Activated naive CD4-positive, alpha-beta T cell treated with Interleukin-2 at 50 U/mL for 16 hours (primary cell): Measurements from ENCODE around the gene ANKRD29.
"Not testable (repeated sequence)": the region's sequence is repeated elsewhere in the genome, so short reads cannot be mapped to it uniquely, and the experiment has no call there.

Source experiments
- DNase-seq: peaks from one replicate; pipeline ENCODE4 v3.0.0-alpha.2; 2020

ANKRD29 gene

DNA sequence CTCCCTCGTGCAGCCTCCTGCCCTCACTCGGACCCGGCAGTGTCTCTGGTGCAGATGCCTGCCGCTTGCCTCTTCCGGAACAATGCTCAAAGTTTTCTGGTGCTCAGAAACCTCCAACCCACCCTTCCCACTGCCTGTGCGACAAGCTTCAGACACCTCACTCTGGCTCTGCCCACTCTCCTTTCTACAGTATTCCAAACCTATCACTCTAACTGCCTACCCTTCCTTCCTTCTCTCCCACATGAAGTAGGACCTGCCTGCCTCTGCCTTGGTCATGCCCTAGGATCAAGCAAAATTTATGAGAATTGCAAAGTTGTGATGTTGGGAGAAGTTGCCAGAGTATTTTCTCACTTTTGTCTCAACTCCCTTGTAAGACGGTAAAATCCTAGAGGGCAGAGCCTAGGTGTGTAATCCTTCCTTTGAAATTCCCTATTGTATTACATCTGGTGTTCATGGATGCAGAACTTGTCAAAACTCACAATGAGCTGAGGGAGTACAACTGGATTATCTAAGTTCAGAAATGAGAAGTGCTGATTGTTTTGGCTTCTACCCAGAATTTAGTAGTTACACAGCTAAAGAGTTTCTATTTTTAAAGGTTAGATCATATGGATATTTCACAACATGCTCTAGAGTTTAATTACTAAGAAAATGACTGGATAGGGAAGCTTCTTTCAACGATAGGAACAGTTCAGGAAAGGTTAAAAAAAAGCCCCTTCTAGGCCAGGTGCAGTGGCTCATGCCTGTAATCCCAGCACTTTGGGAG lies 83.6 kb downstream of the ANKRD29 start:
- DNase-seq, result no peak

DNA sequence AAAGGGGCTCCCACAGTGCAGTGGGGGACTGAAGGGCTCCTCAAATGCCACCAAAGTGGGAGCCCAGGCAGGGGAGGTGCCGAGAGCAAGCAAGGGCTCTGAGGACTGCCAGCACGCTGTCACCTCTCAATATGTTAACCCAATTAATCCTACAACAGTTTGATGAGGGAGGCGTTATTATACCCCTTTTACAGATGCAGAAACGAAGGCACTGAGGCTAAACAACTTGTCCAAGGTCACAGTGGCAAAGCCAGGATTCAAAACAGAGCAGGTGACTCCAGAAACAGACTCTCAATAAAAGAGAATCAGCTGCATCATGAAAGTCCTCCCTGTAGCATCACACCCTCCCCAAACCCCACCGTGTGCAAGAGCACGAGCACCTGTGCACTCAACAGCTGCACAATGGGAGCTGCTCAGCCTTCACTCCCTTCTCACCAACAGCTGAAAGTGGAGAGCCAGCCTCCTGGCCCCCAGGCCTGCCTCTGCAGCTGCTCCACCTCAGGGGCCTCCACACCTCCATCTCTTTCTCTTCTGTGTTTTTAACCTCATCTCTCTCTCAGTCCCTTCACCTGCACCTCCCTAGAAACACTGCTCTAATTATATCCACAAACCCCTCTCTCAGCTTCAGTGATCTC lies 84.5 kb downstream of the ANKRD29 start:
- no peak for DNase-seq

DNA sequence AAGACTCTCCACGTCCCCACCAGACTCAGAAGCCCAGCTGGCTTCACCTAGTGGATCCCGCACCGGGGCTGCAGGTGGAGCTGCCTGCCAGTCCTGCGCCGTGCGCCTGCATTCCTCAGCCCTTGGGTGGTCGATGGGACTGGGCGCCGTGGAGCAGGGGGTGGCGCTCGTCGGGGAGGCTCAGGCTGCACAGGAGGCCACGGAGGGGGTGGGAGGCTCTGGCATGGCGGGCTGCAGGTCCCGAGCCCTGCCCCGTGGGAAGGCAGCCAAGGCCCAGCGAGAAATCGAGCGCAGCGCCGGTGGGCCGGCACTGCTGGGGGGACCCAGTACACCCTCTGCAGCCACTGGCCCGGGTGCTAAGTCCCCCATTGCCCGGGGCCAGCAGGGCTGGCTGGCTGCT lies 85.2 kb downstream of the ANKRD29 start:
- DNase-seq, result not testable (repeated sequence)

DNA sequence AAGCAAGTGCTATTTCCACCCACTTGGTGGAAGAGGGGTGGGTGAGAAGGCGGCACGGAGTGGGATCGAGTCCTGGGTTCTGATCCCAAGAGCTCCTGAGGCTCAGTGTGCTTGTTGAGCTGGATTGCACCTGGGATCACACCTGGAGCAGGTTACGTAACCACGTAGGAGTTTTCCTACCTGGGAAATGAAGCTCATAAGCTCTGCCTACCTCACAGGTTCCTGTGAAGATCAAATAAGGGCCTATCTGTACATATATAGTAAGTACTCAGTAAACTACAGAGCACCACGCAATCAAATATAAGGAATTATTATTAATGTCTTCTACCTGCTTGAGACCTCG lies 87.4 kb downstream of the ANKRD29 start:
- no peak for DNase-seq

DNA sequence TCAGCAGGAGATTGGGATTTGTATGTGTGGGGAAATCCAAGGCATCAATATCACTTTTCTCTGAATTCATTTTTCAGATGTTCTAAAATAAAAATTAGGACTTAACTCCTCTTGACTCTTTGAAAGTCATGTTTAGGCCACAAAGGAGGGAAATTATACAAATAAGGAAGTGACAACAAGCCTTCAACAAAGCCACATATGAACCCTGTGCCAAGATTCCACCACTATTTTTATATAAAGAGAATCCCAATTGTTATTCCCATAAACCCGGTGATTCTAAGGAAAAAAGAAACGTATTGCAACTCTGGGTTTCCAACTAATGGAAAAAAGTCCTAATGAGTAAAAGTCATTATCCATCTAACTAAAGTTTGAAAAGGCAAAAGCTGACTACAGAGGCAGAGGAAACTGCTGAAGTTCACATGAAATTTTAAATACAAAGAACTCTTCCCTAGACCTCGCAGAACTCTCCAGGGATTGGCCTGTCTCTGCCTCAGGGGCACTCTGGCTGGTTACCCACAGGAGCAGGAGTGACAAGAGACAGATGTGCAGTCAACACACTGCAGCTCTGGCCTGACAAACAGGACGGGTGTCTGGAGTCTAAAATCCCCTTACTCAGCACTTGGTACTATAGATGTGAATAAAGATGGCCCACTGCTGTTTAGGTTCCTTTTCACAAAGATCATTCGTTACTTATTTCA lies 88.0 kb downstream of the ANKRD29 start:
- no peak for DNase-seq

DNA sequence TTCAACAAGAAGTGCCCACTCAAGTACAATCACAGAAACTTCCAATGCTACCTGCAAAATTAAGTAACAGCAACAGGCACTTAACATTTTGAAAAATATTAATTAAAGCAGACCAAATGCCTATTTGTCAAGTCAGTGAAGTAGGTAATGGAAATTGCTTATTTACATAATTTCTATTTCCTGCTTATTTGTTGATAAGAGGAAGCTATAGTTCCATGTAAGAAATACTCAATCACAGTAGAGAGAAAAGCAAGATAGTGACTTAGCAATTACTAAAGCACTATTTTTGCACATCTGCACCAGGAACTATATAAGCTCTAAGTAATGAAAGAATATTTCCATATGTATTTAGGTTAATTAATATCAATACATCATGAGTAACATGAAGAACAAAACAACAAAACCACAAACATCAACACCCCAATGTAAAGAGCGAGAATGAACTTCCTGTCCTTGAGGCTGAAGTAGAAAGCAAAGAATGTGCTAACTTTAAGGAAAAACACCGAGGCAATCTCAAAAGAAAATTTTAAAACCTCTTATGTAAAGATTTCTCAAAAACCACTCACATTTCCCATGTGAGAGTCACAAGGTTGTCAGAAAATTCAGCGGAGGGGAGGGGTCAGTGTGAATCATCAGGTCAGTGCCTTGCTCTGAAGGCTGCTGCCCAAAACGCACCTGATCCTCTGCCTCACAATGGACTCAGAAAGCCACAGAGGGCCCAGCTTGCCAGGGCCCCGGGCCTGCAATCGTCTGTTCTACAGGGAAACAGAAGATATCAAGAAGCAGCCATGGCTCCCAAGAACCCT lies 88.9 kb downstream of the ANKRD29 start:
- DNase-seq, result peak; percentile 57

DNA sequence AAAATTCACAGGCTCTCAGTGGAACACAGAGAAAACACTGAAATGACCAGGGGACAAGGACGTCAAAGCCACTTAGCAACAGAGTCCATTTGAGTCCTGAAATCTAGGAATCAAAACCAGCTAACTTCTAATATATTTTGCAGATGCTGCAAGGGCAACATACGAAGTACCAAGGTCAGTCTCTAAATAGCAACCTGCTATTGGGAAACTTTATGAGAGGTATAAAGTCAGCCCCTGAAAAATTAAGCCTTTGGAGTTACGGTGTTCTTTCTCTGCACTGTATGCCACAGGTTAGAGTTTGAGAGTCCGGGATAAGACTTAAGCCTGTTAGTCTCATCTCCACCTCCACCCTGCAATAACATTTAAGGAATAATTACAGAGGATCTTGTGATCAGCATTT lies 89.7 kb downstream of the ANKRD29 start:
- no peak for DNase-seq

DNA sequence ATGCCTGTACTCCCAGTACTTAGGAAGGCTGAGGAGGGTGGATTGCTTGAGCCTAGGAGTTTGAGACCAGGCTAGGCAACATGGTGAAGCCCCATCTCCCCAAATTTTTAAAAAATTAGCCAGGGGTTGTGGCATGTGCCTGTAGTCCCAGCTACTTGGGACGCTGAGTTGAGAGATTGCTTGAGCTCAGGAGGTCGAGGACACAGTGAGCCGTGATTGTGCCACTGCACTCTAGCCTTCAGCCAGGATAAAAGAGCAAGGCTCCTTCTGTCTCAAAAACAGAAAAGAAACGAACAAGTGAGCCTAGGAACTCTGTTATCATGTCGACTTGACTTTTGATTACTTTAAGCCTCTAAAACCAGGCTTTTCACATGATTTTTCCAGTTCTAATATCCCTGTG lies 90.1 kb downstream of the ANKRD29 start:
- no peak for DNase-seq

DNA sequence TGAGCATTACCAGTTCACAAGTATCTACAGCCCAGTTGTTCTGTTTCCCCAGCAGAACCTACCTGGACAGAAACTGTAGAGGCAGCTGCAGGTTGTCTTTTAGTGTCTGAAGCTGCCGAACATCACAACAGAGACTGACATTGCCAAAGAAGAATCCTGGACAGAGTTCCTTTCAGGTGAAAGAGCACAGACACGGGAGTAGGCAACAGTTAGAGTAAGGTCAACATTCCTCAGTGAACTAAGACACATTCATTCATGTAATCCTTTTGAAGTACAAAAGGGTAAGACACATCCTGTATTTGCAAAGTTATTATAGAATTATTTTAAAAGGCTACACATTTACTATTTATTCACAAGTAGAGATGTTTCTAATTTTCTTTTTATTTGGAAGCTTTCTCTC lies 90.7 kb downstream of the ANKRD29 start:
- no peak for DNase-seq

DNA sequence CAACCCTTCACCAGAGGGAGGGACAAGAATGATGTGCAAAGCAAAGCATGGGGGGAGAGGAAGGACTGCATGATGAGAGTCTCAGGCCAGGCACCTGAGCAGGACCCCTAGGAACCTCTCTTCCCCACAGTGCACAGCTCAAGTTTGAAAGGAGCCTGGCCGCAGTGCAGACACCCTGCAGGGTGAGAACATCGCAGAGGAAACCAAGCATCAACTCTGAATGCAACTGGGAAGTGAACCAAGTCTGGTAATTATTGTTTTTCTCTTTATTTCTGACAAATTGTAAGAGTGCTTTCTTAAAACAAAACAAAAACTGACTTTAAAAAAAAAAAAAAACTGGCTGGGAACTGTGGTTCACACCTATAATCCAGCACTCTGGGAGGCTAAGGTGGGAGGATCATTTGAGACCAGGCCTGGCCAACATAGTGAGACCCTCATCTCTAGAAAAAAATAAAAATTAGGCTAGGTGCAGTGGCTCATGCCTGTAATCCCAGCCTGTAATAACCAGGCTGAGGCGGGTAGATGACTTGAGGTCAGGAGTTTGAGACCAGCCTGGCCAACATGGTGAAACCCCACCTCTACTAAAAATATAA lies 91.7 kb downstream of the ANKRD29 start:
- DNase-seq, result no peak

DNA sequence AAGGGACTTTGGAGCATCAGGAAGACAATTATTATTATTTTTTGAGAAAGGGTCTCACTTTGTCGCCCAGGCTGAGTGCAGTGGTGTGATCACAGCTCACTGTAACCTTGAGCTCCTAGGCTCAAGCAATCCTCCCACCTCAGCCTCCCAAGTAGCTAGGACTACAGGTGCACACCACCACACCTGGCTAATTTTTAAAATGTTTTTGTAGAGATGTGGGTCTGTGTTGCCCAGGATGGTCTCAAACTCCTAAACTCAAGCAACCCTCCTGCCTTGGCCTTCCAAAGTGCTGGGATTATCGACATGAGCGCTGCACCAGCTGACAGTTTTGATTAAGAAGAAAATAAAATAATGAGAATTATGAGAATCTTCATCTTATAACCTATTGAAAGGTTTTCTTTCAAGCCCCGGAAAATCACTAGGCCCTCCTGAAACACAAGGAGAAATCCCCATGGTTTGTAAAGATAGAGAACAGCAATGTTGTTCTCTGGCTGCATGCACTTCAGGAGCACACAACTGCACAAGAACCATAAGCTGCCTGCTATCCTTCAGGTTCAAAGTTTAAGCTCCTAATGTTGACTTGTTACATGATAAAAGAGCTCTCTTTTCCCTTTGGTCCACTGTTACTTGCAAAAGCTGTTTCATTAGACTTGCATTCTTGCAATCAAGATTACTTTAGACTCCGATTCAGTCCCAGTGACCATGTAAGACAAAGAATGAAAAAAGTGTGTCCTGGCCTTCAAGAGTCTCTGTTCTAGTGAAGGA lies 93.2 kb downstream of the ANKRD29 start:
- DNase-seq, result no peak

DNA sequence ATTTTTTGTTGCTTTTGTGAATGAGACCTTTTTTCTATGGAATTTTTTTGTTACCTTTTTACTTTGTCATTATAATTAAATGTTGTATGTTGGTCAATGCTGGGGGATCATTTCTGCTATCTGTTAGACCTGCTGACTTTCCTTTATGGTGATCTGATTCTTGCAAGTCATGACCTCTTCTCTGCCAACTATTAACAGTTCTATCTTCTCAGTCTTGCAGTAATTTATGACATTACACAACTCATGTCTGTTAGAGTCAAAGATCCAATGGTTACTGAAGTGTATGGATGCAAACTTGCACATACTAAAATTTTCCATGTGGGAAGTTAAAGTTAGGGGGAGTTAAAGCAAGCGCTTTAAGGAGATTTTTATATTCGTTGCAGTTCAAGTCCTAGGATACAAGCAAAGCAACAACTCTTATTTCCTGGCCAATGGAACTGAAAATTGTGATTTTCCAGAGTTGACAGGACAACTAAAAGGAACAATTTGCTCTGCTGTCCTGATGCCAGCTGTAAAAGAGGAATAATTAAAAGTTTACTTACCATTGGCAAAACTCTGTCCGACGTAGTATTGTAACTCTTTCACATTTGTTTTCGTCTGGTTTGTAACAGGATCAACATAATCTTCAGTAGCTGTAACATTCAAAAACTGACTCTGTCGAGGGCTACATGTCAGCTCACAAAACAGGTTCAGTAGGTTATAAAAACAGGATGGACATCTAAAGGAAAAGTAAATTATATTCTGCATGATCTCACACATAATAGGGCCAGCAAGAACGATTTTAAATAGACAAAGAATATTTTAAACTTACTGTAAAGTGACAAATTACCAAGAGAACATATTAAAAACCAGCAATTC lies 94.2 kb downstream of the ANKRD29 start:
- DNase-seq, result no peak

DNA sequence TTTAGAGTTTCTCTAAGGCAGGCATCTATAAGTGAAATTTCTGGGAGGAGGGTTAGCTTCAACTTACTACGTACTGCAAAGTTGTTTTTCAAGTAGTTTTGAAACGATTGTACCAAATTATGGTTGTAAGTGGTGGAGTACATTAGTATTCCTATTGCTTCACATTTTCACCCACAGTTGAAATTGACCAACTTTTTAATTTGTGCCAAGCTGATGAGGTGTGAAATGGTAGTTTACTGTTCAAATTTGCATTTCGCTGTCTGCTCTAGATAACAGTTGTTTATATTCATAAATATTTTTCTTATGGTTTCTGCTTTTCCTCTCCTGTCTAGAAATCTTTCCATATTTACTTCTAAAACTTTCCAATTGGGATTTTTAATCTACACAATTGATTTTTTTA lies 95.0 kb downstream of the ANKRD29 start:
- no peak for DNase-seq

DNA sequence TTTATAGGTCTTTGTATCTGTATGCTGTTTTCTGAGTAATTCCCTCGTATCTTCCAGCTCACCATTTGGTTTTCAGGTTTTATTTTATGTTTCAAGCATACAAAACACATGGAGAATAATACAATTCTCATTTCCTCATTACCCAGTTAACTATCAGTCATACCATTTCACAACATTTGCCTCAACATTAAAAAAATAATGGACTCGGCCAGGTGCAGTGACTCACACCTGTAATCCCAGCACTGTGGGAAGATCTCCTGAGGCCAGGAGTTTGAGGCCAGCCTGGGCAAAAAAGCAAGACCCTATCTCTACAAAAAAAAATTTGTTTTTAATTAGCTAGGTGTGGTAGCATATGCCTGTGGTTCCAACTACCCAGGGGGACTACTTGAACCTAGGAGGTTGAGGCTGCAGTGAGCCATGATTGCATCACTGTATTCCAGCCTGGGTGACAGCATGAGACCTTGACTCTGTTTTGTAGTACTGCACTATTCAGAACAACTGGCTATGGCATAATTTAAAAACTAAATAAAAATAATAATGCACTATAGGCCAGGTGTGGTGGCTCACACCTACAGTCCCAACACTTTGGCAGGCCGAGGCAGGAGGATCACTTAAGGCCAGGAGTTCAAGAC lies 96.7 kb downstream of the ANKRD29 start:
- DNase-seq, result no peak

DNA sequence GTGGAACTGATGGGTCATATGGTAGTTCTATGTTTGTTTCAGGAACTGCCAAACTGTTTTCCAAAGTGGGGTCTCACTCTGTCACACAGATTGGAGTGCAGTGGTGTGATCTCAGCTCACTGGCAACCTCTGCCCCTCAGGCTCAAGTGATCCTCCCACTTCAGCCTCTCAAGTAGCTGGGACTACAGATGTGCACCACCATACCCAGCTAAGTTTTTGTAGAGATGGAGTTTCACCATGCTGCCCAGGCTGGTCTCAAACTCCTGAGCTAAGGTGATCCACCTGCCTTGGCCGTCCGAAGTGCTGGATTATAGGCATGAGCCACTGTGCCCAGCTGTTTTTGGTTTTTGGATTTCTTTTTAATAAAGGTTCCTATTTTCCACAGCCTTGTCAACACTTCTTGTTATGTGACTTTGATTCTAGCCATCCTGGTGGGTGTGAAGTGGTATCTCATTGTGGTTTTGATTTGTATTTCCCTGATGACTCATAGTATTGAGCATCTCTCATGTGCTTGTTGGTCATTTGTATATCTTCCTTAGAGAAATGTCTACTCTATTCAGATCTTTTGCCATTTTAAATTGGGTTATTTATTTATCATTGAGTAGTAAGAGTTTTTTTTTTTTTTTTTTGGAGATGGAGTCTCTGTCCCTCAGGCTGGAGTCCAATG lies 99.2 kb downstream of the ANKRD29 start:
- no peak for DNase-seq

DNA sequence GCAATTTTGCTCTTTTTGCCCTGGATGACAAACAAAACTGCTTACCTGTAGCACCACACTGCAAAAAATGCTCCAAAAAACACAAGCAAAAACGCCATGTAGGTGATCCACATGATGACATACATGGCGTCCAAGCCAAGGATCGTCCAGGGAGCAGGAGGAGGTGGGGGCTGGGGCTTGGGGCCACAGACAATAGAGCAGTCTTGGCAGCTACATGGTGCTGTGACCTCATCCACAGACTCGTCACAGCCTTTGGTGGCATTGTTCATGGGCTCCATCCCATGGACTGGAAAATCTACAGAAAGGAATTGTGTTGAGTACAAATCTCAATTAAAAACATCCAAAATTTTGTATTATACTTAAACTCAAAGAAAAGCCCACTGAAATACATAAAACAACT lies 102.5 kb downstream of the ANKRD29 start:
- no peak for DNase-seq

DNA sequence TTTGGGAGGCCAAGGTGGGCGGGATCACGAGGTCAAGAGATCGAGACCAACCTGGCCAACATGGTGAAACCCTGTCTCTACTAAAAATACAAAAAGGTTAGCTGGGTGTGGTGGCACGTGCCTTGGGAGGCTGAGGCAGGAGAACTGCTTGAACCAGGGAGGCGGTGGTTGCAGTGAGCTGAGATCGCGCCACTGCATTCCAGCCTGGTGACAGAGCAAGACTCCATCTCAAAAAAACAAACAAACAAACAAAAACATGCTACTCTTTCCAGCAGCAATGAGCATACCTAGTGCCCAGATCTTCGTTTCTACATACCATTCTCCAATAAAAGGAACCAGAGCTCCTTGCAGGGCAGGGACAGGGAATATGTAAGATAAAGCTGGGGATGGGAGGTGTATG lies 105.2 kb downstream of the ANKRD29 start:
- not testable (repeated sequence) for DNase-seq

DNA sequence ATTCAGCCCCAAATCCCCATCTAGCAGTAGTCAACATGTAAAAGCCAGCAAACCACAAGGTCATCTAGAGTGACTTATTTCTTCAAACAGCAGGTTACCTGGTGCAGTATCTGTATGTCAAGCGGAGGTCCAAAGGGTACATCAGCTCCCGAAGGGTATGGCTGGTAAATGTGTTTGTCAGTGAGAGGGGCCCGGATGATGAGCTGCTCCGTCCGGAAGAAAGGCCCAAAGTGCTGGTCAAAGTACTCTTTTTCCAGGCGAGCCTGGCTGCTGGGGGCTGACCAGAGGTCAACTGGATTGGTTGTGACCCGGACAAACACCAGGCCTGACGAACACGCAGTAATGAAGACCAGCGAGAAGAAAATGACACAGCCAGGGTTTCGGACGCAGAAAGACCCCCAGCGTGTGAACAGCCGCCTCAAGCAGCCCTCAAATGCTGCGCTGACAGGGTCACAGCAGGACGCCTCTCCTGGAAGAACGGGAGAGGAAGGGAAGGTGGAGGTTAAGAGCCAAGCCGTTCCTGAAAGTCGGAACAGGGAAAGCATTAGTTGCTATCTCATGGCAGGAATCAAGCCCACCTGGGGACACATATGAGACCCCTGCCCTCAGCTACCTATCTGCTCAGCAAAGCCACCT lies 106.4 kb downstream of the ANKRD29 start:
- no peak for DNase-seq

DNA sequence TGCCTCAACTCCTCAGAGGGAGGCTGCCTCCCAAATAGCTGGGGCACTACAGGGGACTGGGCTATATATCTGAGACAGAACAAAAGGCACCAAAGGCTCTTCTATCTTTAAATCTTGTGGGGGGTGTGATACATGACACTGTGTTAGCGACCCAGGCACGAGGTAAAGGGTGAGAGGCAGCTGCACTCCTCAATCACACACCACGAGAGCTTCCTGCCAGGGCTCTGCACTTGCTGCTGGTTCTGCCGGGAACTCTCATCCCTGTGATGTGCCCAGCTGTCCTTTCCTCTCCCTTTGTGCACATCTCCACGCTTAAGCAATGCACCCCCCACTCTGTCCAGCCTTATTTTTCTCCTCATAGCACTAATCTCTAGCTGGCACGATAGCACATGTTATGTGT lies 108.8 kb downstream of the ANKRD29 start:
- DNase-seq, result no peak

DNA sequence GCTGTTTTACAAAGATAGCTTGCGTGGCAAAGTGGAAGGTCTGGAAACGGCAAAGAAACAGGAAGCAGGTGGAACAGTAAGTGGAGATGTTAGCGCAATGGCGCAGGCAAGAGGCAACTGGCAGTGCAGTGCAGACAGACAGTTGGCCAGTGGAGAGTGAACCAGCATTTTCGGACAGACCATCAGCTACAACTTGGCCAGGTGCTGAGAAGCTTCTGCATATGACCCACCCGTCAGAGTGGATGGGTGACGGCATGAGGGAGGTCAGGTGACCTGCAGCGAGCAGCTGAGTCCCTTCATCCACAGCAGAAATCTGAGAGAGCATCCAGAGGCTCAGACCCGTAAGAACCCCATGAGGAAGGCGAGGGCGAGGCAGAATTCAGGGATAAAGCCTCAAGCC lies 110.2 kb downstream of the ANKRD29 start:
- DNase-seq, result no peak
